Mucosa of descending colon (tissue), 3 donors: Measurements from ENCODE around the gene CCDC134. TPM values are rescaled to one million over a fixed set of nuclear protein-coding genes. Genes with fewer than 3 reads are reported as not detected.
A peak's percentile ranks its signal among the peaks of the same experiment; 100 is the strongest.

ENCODE experiments used
- ATAC-seq: fragments of 200-7000 bp; cut with Tn5 transposase; one replicate; pipeline ENCODE4 v1.9.1; 2020; ENCODE audit warnings: mild to moderate bottlenecking, moderate library complexity
- DNase-seq, 3 donors: peaks; one replicate each; pipeline ENCODE4 v3.0.0-alpha.2; 2020
- H3K36me3 ChIP-seq: fragments of 200-600 bp; one replicate; pipeline ENCODE4 v1.8.0; 2021; ENCODE audit warnings: low read depth, mild to moderate bottlenecking
- H3K4me1 ChIP-seq: fragments of 200-600 bp; one replicate; pipeline ENCODE4 v1.8.0; 2021; ENCODE audit warnings: low read depth, mild to moderate bottlenecking
- H3K4me3 ChIP-seq: fragments of 200-600 bp; one replicate; pipeline ENCODE4 v1.8.0; 2021; ENCODE audit warnings: mild to moderate bottlenecking
- H3K9me3 ChIP-seq: fragments of 200-600 bp; one replicate; pipeline ENCODE4 v1.8.0; 2021; ENCODE audit warnings: mild to moderate bottlenecking
- intact Hi-C, 2 donors: fragments of 100-400 bp; cut with DNase I in 1 of 2; cut with micrococcal nuclease in 1 of 2; formaldehyde crosslinking; loops; one replicate each; pipeline versions ENCODE4 v1.11.0 to v1.11.1; 2022; cut with DNase I, micrococcal nuclease
- total RNA-seq, 3 donors: library from RNA; stranded (reverse); fragmentation: NEBNext Ultra II Directional in 2 of 3; extraction: Animal tissue kit (Norgen Biotek cat#: 25700) in 2 of 3; gene quantifications; one replicate each; pipeline versions ENCODE4 v1.2.1 to v1.2.4, GENCODE V29; 2021 to 2023
- TF ChIP-seq, protein P1 (sequence below): fragments of 200-600 bp; IDR thresholded peaks from one replicate; pipeline ENCODE4 v1.8.0; 2022; ENCODE audit warnings: antibody characterized with exemption, mild to moderate bottlenecking
- donor health status: DM: no; HTN: no; CAD: no; lungs with moderate emphysema.
- donor health status: DM: no; HTN: no; CAD: no.
- donor health status: DM: no; HTN: yes; CAD: no.

CCDC134 gene
- total RNA-seq, 3 donors from 2014 or later: 9.2 to 11.6 (median 10.0) TPM

DNA sequence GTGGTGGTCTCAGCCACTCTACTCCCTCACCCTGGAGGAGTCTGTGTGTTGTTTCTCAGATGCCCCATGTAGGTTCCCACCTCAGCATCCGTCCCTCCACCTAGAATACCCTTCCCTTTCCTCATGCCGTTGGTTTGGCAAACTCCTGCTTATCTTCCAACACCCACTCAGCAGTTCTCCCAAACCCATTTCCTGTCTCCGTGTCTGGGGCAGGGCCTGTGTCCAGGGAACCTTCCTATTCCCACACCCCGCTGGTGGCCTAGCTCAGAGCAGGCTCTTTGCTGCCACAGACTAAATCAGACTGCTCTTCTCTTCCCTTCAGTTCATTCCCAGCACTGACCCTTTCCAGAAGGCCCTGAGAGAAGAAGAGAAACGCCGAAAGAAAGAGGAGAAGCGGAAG, 24.9 kb downstream of the CCDC134 start:
- Histone ChIP-seq H3K4me1 (peaks cover 32% of the 10 kb centered on the region), H3K4me3 (no peak overlapping the region), H3K9me3 (no peaks in the 10 kb centered on the region), H3K36me3 (no peaks in the 10 kb centered on the region)
- ATAC-seq (no peak), DNase-seq (peak in 1 of 3 donors; percentile 30)
- intact Hi-C loops: no loop called here
- TF ChIP-seq, protein P1, sequence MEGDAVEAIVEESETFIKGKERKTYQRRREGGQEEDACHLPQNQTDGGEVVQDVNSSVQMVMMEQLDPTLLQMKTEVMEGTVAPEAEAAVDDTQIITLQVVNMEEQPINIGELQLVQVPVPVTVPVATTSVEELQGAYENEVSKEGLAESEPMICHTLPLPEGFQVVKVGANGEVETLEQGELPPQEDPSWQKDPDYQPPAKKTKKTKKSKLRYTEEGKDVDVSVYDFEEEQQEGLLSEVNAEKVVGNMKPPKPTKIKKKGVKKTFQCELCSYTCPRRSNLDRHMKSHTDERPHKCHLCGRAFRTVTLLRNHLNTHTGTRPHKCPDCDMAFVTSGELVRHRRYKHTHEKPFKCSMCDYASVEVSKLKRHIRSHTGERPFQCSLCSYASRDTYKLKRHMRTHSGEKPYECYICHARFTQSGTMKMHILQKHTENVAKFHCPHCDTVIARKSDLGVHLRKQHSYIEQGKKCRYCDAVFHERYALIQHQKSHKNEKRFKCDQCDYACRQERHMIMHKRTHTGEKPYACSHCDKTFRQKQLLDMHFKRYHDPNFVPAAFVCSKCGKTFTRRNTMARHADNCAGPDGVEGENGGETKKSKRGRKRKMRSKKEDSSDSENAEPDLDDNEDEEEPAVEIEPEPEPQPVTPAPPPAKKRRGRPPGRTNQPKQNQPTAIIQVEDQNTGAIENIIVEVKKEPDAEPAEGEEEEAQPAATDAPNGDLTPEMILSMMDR: no peak

DNA sequence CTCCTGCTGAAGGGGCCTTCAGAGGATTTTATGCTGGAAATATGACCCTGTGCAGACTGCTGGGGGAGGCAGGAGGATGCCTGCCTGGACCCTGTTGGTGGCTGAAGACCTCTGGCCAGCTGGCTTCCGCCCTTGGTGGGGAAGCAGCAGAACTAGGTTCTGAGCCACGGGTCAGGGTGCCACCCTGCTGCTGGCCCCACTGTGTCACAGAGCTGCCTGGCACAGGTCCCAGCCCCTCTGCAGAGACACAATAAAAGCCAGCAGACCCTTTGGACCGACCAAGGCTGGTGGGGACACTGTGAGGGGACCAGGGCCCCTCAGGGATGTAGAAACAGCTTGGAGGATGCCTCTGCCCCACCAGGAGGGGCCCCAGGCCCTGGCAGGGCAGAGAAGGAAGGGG, 25.5 kb downstream of the CCDC134 start:
- H3K4me3 ChIP-seq: no peak overlapping the region
- no peaks in the 10 kb centered on the region for H3K9me3 ChIP-seq
- TF ChIP-seq, protein P1: no peak
- intact Hi-C loops: no loop called here
- ATAC-seq (no peak), DNase-seq (peak in 1 of 3 donors; percentile 54)
- no peaks in the 10 kb centered on the region for H3K36me3 ChIP-seq
- H3K4me1 ChIP-seq: peaks cover 32% of the 10 kb centered on the region

DNA sequence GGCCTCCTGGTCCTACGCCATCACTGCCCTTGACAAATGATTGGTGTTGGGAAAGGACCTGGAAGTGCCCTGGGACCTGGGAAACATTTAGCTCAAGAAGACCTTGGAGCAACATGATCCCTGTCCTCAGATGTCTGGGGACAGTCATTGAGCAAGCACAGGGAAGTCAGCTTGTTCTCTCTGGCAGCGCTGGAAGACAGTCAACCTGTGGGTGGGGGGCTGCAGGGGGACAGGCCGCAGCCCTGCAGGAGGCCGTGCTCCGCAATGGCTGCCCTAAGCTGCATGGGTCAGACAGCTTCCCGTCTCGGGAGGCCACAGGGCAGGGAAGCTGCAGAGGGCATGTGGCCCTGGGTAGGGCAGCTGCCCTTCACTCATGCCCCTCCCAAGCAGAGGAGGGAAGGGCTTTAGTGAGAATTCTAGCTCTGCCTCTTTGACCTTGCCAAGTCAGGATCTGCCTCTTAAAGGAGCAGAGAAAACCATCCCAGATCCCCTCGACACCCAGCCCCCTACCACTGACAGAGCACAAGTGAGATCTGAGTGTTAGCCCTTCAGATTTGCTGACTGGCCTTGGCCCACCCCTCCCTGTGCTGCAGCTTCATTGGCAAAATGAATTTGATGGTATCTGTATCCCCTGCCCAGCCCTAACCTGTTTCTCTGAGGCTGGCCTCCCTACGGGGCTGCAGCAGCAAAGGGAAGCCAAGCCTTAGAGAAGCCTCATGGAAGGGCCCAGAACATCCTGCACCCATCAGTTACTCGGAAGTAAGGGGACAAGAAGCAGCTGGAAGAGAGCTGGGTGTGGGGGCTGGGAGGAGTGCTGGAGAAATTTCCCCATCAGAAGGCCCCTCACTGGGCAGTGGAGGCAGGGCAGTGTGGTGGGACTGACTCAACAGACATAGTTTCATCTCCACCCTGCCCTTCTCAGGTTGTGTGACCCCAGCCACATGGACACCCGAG, 26.2 kb downstream of the CCDC134 start:
- Histone ChIP-seq H3K4me1 (peaks cover 32% of the 10 kb centered on the region), H3K9me3 (no peaks in the 10 kb centered on the region), H3K36me3 (no peaks in the 10 kb centered on the region), H3K4me3 (no peak overlapping the region)
- peak; percentile 80 for ATAC-seq
- TF ChIP-seq, protein P1: no peak
- intact Hi-C loops: no loop called here
- DNase-seq: peak; percentile 68 to 77 (median 71)

DNA sequence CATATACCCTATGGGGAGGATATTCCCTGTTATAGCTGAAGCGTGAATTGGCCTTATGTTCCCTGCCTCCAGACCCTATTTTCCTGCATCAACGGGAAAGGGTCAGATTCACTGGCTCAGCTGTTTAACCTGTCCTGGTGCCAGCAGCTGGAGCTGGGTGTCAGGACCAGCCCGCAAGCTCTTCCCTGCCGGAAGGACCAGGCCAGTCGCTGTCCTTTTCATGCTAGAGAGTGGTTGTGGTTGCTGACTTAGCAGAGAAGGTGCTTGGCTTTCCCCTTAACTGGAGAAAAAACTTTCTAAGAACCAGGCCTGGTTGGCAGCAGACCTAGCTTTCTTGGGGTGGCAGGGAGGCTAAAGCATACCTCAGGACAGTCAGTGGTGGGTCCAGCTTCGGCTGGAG, 27.2 kb downstream of the CCDC134 start:
- Histone ChIP-seq H3K4me1 (peaks cover 32% of the 10 kb centered on the region), H3K4me3 (no peak overlapping the region), H3K9me3 (no peaks in the 10 kb centered on the region), H3K36me3 (peaks cover 2% of the 10 kb centered on the region)
- no peak for ATAC-seq
- no peak for DNase-seq
- intact Hi-C loops: no loop called here
- TF ChIP-seq, protein P1: no peak

DNA sequence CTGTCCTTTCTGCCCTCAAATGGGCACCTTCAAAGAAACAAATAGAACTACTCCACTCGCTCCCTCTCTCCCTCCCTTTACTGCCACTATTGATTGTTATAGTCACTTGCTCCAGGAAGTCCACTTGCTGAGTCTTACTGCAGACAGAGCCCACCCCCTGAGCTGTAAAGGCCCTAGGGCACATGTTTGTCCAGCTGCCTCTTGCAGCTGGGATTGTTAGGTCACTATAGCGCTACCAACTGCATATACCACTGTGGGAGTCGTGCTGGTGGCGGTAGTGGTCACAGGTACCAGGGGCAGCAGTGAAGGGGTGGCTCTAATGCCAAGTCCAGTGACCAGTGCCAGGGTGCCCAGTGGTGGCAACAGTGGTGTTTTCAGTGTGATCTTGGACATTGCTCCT, 28.0 kb downstream of the CCDC134 start:
- Histone ChIP-seq H3K4me1 (peaks cover 32% of the 10 kb centered on the region), H3K36me3 (peaks cover 5% of the 10 kb centered on the region), H3K4me3 (no peak overlapping the region), H3K9me3 (no peaks in the 10 kb centered on the region)
- TF ChIP-seq, protein P1: no peak
- peak; percentile 6 for ATAC-seq
- intact Hi-C loops: no loop called here
- peak in 1 of 3 donors; percentile 58 for DNase-seq
